ENCODE data around the gene MPRIP.
"Not testable (repeated sequence)": the region's sequence is repeated elsewhere in the genome, so short reads cannot be mapped to it uniquely, and the experiment has no call there.

The MPRIP gene

GRCh38 chr17:17175340-17175739 is 133.1 kb downstream of the MPRIP start:
- DNase-seq = no peak

GRCh38 chr17:17175917-17176316 is 133.7 kb downstream of the MPRIP start:
- DNase-seq = no peak

GRCh38 chr17:17176341-17176740 is 134.1 kb downstream of the MPRIP start:
- DNase-seq = no peak

- no peak for DNase-seq
These were observed 134.9 kb downstream of the MPRIP start for GRCh38 chr17:17177176-17177575.

GRCh38 chr17:17179371-17179827 is 137.1 kb downstream of the MPRIP start:
- no peak for DNase-seq

GRCh38 chr17:17180141-17180603 is 137.9 kb downstream of the MPRIP start:
- DNase-seq = no peak

- no peak for DNase-seq
These were observed 138.7 kb downstream of the MPRIP start for GRCh38 chr17:17180741-17181525.

- no peak for DNase-seq
These were observed 139.7 kb downstream of the MPRIP start for GRCh38 chr17:17181666-17182597.

GRCh38 chr17:17182598-17183136 is 140.4 kb downstream of the MPRIP start:
- DNase-seq = no peak

- no peak for DNase-seq
These were observed 141.5 kb downstream of the MPRIP start for GRCh38 chr17:17183744-17184143.

- peak; percentile 22 for DNase-seq
These were observed 142.9 kb downstream of the MPRIP start for GRCh38 chr17:17184985-17185757.

- DNase-seq = no peak
These were observed 143.8 kb downstream of the MPRIP start for GRCh38 chr17:17186051-17186450.

- DNase-seq = no peak
These were observed 144.6 kb downstream of the MPRIP start for GRCh38 chr17:17186551-17187505.

GRCh38 chr17:17188586-17188985 is 146.3 kb downstream of the MPRIP start:
- no peak for DNase-seq

- DNase-seq = no peak
These were observed 147.3 kb downstream of the MPRIP start for GRCh38 chr17:17189559-17189958.

GRCh38 chr17:17190188-17190587 is 147.9 kb downstream of the MPRIP start:
- DNase-seq = no peak

- DNase-seq = no peak
These were observed 149.1 kb downstream of the MPRIP start for GRCh38 chr17:17191346-17191792.

- DNase-seq = no peak
These were observed 149.7 kb downstream of the MPRIP start for GRCh38 chr17:17191961-17192381.

- DNase-seq = not testable (repeated sequence)
These were observed 153.2 kb downstream of the MPRIP start for GRCh38 chr17:17195466-17195865.

- no peak for DNase-seq
These were observed 154.5 kb downstream of the MPRIP start for GRCh38 chr17:17196776-17197175.

GRCh38 chr17:17198281-17198680 is 156.0 kb downstream of the MPRIP start:
- DNase-seq = no peak

Measured in NK-92 treated with Interleukin-12 subunit alpha and Interleukin-12 subunit beta, amount 100 ng/mL, for 24 hours (cell line).